Astrocyte (in vitro differentiated cells and primary cell): Measurements from ENCODE around the gene CPT1A. TPM values are rescaled to one million over a fixed set of nuclear protein-coding genes. Genes with fewer than 3 reads are reported as not detected.

Experiments
- DNase-seq: peaks from one replicate; pipeline ENCODE4 v3.0.0-alpha.2; 2010; ENCODE audit warnings: low read depth
- FAIRE-seq: peaks from 2 replicates; lab custom pipeline; 2011; peaks lifted over from hg19 to GRCh38; lab: Jason Lieb, UNC
- H2AFZ ChIP-seq: 2 replicates; pipeline ENCODE4 v1.6.0; 2012; ENCODE audit warnings: low read depth, low read length, inconsistent platforms
- H3K27ac ChIP-seq: 2 replicates; pipeline ENCODE4 v1.5.1; 2011; ENCODE audit warnings: low read depth, low read length, inconsistent platforms
- H3K27me3 ChIP-seq: 2 replicates; pipeline ENCODE4 v1.6.0; 2011; ENCODE audit warnings: low read length, inconsistent platforms; ENCODE audit not compliant: insufficient read depth
- H3K36me3 ChIP-seq: 2 replicates; pipeline ENCODE4 v1.5.1; 2011; ENCODE audit warnings: low read length, inconsistent platforms; ENCODE audit not compliant: insufficient read depth
- H3K4me1 ChIP-seq: 2 replicates; pipeline ENCODE4 v1.5.1; 2011; ENCODE audit warnings: low read length, inconsistent platforms; ENCODE audit not compliant: insufficient read depth
- H3K4me2 ChIP-seq: 2 replicates; pipeline ENCODE4 v1.6.0; 2012; ENCODE audit warnings: low read length, inconsistent platforms
- H3K4me3 ChIP-seq: 2 replicates; pipeline ENCODE4 v1.5.1; 2011; ENCODE audit warnings: low read depth, mild to moderate bottlenecking, low read length, inconsistent platforms; ENCODE audit not compliant: insufficient read depth
- H3K79me2 ChIP-seq: 2 replicates; pipeline ENCODE4 v1.6.0; 2012; ENCODE audit warnings: mild to moderate bottlenecking, low read length, inconsistent platforms; ENCODE audit not compliant: insufficient read depth
- H3K9ac ChIP-seq: 2 replicates; pipeline ENCODE4 v1.6.0; 2012; ENCODE audit warnings: mild to moderate bottlenecking, low read length, inconsistent platforms
- H3K9me3 ChIP-seq: 2 replicates; pipeline ENCODE4 v1.5.1; 2012; ENCODE audit warnings: low read depth, mild to moderate bottlenecking, low read length, inconsistent platforms; ENCODE audit not compliant: insufficient read depth
- H4K20me1 ChIP-seq: 2 replicates; pipeline ENCODE4 v1.6.0; 2012; ENCODE audit warnings: low read length, inconsistent platforms; ENCODE audit not compliant: insufficient read depth
- H3K27ac Mint-ChIP-seq: one replicate; pipeline ENCODE4 v1.8.0; 2021; ENCODE audit warnings: mild to moderate bottlenecking, mixed read lengths; ENCODE audit not compliant: unreplicated experiment
- H3K27me3 Mint-ChIP-seq: one replicate; pipeline ENCODE4 v1.8.0; 2021; ENCODE audit warnings: low read depth, mixed read lengths; ENCODE audit not compliant: unreplicated experiment
- H3K36me3 Mint-ChIP-seq: one replicate; pipeline ENCODE4 v1.8.0; 2021; ENCODE audit warnings: low read depth, mixed read lengths; ENCODE audit not compliant: unreplicated experiment
- H3K4me1 Mint-ChIP-seq: one replicate; pipeline ENCODE4 v1.8.0; 2021; ENCODE audit warnings: low read depth, mixed read lengths; ENCODE audit not compliant: unreplicated experiment
- H3K4me3 Mint-ChIP-seq: one replicate; pipeline ENCODE4 v1.8.0; 2021; ENCODE audit warnings: mild to moderate bottlenecking, moderate library complexity, mixed read lengths; ENCODE audit not compliant: unreplicated experiment
- H3K9me3 Mint-ChIP-seq: one replicate; pipeline ENCODE4 v1.8.0; 2021; ENCODE audit warnings: mild to moderate bottlenecking, mixed read lengths; ENCODE audit not compliant: unreplicated experiment
- CTCF ChIP-seq: IDR thresholded peaks from 2 replicates; pipeline ENCODE4 v1.5.1; 2011; ENCODE audit warnings: low read depth, mild to moderate bottlenecking, inconsistent platforms, low read length, moderate library complexity; ENCODE audit not compliant: insufficient read depth
- EZH2 ChIP-seq: IDR thresholded peaks from 2 replicates; pipeline ENCODE4 v1.6.1; 2012; ENCODE audit warnings: mild to moderate bottlenecking, low read length, inconsistent platforms; ENCODE audit not compliant: insufficient read depth
- total RNA-seq: library from RNA; stranded (reverse); gene quantifications from 2 replicates; pipeline ENCODE4 v1.2.1, GENCODE V29; 2021

CPT1A gene
- total RNA-seq, 1 donor from 2014 or later, result 2.3 TPM

GRCh38 chr11:68766786-68767185, 74.9 kb downstream of the CPT1A start:
- H3K4me3 Mint-ChIP-seq, result no peak overlapping the region
- no peaks in the 10 kb centered on the region for H3K36me3 Mint-ChIP-seq
- no peaks in the 10 kb centered on the region for H3K27me3 ChIP-seq
- no peak for DNase-seq
- H2AFZ ChIP-seq, result no peak overlapping the region
- no peak overlapping the region for H3K27ac Mint-ChIP-seq
- FAIRE-seq, result no peak
- no peak overlapping the region for H3K27ac ChIP-seq
- no peak for TF ChIP-seq EZH2
- TF ChIP-seq CTCF, result no peak
- peaks cover 49% of the 10 kb centered on the region for H3K27me3 Mint-ChIP-seq
- no peaks in the 10 kb centered on the region for H3K36me3 ChIP-seq
- no peaks in the 10 kb centered on the region for H3K79me2 ChIP-seq
- peaks cover 4% of the 10 kb centered on the region for H3K4me1 Mint-ChIP-seq
- no peak overlapping the region for H3K9ac ChIP-seq
- no peaks in the 10 kb centered on the region for H3K9me3 ChIP-seq
- H3K4me1 ChIP-seq, result no peaks in the 10 kb centered on the region
- H3K9me3 Mint-ChIP-seq, result no peaks in the 10 kb centered on the region
- no peak overlapping the region for H3K4me3 ChIP-seq
- no peaks in the 10 kb centered on the region for H4K20me1 ChIP-seq
- H3K4me2 ChIP-seq, result no peak overlapping the region

- no peaks in the 10 kb centered on the region for H3K36me3 ChIP-seq
- H3K9ac ChIP-seq, result no peak overlapping the region
- Mint-ChIP-seq H3K4me1 (peaks cover 4% of the 10 kb centered on the region), H3K27me3 (peaks cover 33% of the 10 kb centered on the region), H3K4me3 (no peak overlapping the region), H3K36me3 (no peaks in the 10 kb centered on the region), H3K27ac (no peak overlapping the region), H3K9me3 (no peaks in the 10 kb centered on the region)
- H3K79me2 ChIP-seq, result no peaks in the 10 kb centered on the region
- H3K4me3 ChIP-seq, result no peak overlapping the region
- H3K4me1 ChIP-seq, result no peaks in the 10 kb centered on the region
- FAIRE-seq (no peak), DNase-seq (no peak)
- H3K4me2 ChIP-seq, result no peak overlapping the region
- no peaks in the 10 kb centered on the region for H3K9me3 ChIP-seq
- H2AFZ ChIP-seq, result no peak overlapping the region
- no peak overlapping the region for H3K27ac ChIP-seq
- no peak for TF ChIP-seq EZH2
- no peak for TF ChIP-seq CTCF
- H3K27me3 ChIP-seq, result peaks cover 2% of the 10 kb centered on the region
- no peaks in the 10 kb centered on the region for H4K20me1 ChIP-seq
Measured at GRCh38 chr11:68764746-68765145, 77.0 kb downstream of the CPT1A start.

GRCh38 chr11:68763926-68764657, 77.6 kb downstream of the CPT1A start:
- H3K27ac ChIP-seq, result no peak overlapping the region
- DNase-seq, result no peak
- FAIRE-seq, result no peak
- H2AFZ ChIP-seq, result no peak overlapping the region
- H3K36me3 ChIP-seq, result no peaks in the 10 kb centered on the region
- H3K9me3 ChIP-seq, result no peaks in the 10 kb centered on the region
- Mint-ChIP-seq H3K4me3 (no peak overlapping the region), H3K36me3 (no peaks in the 10 kb centered on the region), H3K27me3 (peaks cover 29% of the 10 kb centered on the region), H3K9me3 (no peaks in the 10 kb centered on the region), H3K27ac (no peak overlapping the region), H3K4me1 (peaks cover 4% of the 10 kb centered on the region)
- H4K20me1 ChIP-seq, result no peaks in the 10 kb centered on the region
- TF ChIP-seq EZH2, result no peak
- TF ChIP-seq CTCF, result no peak
- peaks cover 2% of the 10 kb centered on the region for H3K27me3 ChIP-seq
- H3K4me1 ChIP-seq, result no peaks in the 10 kb centered on the region
- no peaks in the 10 kb centered on the region for H3K79me2 ChIP-seq
- H3K4me2 ChIP-seq, result no peak overlapping the region
- no peak overlapping the region for H3K9ac ChIP-seq
- H3K4me3 ChIP-seq, result no peak overlapping the region
